ENCODE measurements around the gene DISC1.

The DISC1 gene

DNA sequence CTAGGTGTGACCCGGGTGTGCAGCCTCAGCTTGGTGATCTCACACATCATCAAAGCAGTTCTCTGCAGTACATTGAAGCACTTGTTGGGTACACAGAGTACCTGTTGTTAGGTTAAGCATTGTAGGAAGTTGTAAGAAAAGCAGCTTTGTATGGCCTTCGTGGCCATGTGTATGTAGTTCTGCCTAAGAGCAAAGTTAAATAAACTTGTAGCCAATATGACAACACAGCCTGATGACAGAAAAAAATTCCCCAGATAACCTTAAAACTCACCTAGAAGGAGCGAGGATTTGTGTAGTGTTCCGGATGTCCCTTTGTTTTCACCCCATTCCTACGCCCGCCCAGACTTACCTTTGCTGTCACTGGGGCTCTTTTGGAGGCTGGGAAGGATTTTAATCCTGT is 48.0 kb downstream of the DISC1 start:
- DNase-seq, result no peak

DNA sequence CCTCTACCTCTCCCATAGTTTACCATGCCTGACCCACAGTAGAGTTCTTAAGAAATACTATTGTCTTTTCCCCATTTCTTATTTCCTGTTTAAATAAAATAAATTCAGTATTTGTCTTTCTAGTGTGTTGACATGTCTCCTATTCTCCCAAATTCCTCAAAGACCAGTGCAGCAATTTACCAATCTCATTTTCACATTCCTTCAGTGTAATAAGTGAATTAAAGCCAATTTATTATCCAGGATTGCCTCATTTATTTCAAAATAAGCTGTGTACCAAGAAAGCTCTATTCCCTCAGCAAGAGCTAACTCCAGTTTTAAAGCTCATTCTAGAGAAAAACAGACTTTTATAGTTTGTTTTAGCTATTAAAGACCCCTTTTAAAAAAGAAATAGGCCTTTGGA is 49.9 kb downstream of the DISC1 start:
- DNase-seq, result no peak

DNA sequence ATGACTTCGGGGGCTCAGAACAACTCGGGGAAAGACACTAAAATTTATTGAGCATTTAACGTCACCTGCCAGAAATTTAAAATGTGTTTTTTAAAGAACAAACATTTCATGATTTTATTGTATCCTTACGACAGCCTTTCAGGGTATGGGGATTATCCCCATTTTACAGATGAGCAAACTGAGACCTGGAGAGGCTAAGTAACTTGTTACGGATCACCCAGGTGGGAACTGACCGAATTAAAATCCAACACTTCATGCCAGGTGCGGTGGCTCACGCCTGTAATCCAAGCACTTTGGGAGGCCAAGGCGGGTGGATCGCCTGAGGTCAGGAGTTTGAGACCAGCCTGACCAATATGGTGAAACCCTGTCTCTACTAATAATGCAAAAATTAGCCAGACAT is 50.9 kb downstream of the DISC1 start:
- DNase-seq, result no peak

DNA sequence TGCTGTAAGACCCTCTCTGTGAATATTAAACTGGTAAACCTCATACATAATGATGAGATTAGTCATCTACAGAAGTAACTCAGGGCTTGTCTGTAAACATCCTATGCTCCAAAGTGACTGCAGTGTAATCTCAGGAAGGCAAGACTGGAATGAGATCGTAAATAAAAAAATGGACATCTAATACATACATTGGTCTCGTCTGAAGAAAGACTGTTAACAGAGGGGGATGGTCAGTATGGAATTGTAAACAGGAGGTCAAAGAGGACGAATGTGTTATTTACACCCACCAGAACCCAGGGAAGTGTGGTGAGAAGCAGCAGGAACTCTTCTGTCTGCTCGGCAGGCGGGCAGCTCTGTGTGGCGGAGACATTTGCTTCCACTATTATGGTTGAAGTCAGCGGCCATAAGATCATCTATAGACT is 51.4 kb downstream of the DISC1 start:
- DNase-seq, result no peak

GRCh38 chr1:231679109-231679508 is 52.5 kb downstream of the DISC1 start:
- no peak for DNase-seq

DNA sequence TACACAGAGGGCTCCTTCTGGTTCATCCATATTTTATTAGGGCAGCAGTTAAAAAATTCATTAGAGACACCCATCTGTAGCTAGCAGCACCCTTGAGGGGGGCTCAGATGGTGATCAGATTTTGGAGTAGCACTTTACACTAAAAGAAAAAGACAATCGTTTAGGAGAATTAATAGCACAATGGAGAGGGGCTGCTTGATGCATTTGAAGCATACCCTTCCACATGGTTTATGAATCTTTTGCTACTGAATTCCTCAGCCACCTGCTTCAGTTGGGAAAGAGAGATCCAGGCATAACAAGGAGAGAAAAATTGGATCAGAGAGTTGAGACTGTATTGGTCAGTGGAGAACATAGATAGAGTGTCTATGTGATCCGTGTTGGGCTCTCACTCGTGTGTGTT is 54.4 kb downstream of the DISC1 start:
- DNase-seq, result no peak

- DNase-seq, result no peak
Observed at GRCh38 chr1:231682779-231683178, 56.2 kb downstream of the DISC1 start.

DNA sequence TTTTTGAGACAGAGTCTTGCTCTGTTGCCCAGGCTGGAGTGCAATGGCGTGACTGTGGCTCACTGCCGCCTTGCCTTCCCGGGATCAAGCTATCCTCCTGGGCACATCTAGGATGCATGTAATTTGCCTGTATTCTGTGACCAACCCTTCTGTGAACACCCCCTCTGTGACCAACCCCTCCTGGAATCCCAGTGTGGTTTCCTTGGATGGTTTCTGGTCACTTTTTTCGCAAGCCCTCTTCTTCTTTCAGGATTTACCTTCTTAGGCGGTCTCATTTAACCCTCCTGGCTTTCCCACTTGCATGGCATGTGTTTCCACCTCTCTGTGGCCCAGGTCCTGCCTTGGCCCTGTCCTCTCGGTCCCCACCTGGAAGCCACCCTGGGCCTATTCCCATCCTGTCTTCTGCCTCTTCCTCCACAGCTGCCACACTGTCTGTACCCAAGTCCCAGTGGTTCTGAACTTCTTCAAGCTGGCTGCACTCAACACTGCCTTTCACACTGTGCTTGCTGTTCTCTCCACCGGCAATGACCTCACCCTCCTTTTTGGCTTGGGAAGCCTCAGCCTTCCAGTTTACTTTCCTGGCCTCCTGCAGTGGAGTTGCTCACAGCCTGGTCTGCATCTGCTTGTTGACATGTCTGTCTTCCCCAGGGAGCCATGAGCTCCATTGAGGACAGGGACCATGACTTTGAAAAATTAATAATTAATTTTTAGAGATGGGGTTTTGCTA is 57.0 kb downstream of the DISC1 start:
- no peak for DNase-seq

- no peak for DNase-seq
Observed at GRCh38 chr1:231684356-231685244, 58.0 kb downstream of the DISC1 start.

GRCh38 chr1:231686384-231686783 is 59.8 kb downstream of the DISC1 start:
- DNase-seq, result no peak

GRCh38 chr1:231688989-231689388 is 62.4 kb downstream of the DISC1 start:
- DNase-seq, result no peak

DNA sequence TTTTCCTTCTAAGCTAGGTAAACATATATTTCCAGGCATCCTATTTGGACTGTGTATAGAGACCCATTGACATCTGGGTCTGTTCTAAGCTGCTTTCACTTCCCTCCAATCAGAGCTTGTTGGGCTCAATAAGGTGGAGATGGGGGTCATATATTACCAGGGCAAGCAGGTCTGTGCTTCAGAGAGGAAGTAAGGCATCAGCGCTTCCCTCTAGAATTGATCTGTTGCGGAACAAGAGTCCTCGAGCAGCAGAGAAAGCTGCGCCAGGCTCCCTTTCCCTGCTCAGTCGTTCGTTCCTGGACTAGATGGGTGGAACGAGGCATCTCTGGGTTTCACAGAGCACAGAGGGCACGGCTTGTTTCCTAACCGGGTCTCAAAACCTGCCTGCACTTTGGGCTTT is 63.5 kb downstream of the DISC1 start:
- DNase-seq, result no peak

- DNase-seq, result no peak
Observed at GRCh38 chr1:231691618-231692259, 65.1 kb downstream of the DISC1 start.

DNA sequence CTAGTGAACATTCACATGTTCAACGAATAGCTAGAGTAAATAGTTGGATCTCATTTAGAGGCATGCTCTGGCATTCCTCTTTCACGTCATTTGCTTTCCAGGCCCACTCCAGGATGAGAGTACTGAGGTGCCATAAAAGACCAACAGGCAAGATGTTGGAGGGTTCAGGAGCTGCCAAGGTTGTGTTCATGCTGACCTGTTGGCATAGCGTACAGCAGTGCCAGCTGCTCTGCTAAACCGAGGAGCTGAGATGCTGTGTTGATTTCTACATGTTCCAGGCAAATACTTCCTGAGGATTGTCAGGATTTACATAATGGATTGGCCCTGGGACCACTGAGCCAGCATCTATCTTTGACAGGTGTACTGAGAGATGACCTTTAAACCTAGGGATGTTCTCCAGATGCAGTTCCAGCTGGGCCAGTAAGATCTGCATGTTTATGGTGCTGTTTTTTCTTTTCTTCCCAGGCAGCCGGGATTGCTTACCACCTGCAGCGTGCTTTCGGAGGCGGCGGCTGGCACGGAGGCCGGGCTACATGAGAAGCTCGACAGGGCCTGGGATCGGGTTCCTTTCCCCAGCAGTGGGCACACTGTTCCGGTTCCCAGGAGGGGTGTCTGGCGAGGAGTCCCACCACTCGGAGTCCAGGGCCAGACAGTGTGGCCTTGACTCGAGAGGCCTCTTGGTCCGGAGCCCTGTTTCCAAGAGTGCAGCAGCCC is 66.9 kb downstream of the DISC1 start:
- no peak for DNase-seq

DNA sequence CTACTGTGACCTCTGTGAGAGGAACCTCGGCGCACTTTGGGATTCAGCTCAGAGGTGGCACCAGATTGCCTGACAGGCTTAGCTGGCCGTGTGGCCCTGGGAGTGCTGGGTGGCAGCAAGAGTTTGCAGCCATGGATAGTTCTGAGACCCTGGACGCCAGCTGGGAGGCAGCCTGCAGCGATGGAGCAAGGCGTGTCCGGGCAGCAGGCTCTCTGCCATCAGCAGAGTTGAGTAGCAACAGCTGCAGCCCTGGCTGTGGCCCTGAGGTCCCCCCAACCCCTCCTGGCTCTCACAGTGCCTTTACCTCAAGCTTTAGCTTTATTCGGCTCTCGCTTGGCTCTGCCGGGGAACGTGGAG is 67.5 kb downstream of the DISC1 start:
- no peak for DNase-seq

- DNase-seq, result peak; percentile 90 to 96
Observed at GRCh38 chr1:231694465-231695077, 68.0 kb downstream of the DISC1 start.

DNA sequence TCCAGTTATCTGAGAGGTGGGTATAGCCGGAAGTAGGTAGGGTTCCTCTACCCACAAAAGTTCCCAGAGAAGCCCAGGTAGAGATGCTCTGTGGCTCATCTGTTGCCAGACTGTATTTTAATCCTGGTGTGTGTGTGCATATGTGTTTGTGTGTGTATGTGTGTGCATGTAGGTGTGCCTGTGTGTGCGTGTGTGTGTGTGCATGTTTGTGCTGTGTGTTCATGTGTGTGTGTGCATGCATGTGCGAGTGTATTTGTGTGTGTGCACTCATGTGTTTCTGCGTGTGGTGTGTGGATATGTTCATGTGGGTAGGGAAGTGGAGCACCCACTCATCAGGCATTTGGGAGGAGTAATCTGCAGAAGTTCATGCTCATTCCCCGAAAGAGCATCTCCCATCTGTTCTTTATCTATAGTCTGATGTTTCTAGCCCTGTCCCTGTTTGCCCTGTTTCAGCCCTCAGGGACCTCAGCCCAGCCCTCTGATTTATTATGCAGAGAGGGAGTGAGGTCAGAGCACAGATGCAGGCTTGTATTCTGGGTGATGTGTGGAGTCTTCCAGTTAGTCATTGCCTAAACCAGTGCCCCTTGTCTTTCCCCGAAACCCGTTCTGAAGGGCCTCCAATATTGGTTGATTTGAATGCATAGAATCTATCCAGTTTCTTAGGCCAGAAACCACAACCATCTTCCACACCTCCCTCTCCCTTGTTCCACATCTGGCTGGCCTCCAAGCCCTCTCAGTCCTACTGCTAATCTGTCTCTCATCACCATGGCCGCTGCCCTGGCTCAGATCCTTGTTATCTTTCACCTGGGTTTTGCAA is 69.1 kb downstream of the DISC1 start:
- no peak for DNase-seq

- peak; percentile 12 to 20 for DNase-seq
Observed at GRCh38 chr1:231699784-231700183, 73.2 kb downstream of the DISC1 start.

- no peak for DNase-seq
Observed at GRCh38 chr1:231701306-231701705, 74.7 kb downstream of the DISC1 start.

GRCh38 chr1:231702331-231702730 is 75.7 kb downstream of the DISC1 start:
- DNase-seq, result no peak

DNA sequence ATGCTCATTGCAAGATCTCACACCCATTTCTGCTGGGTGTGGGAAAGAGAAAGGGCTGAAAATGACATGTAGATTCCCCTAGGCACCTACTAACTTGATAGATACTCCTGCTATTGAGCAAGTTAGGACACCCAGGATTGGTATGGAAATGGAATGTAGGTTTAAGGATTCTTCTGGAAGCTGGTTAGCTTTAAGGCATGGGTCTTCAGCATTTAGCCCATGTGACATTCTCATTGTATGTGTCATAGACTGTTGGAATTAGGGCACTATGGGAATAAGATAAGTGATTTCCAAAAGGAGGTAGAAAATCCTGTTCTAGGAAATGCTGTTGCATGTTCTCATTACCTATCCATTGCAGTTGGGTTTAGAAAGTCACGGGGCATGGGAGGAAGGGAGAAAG is 76.2 kb downstream of the DISC1 start:
- no peak for DNase-seq

Data from Kasumi-1 (cell line).